ENCODE results near the gene ARHGAP30.
"Not testable (repeated sequence)": the region's sequence is repeated elsewhere in the genome, so short reads cannot be mapped to it uniquely, and the experiment has no call there.

Gene ARHGAP30

GRCh38 chr1:161069731-161070270 lies at the start of gene ARHGAP30:
ARHGAP30 (minus strand) TSS chr1:161069891; CDS start chr1:161069624, 267 bp downstream.
- DNase-seq = peak; percentile 86

GRCh38 chr1:161117759-161118581 lies 48.3 kb upstream of the ARHGAP30 start, which contains the start of the genes NIT1 and PFDN2:
NIT1 (plus strand) TSS chr1:161118105; CDS start chr1:161118177, 72 bp downstream.
PFDN2 (minus strand) TSS chr1:161118037; CDS start chr1:161118026, 11 bp downstream.
- peak; percentile 93 for DNase-seq

GRCh38 chr1:161115961-161116360 lies 46.3 kb upstream of the ARHGAP30 start:
- DNase-seq = not testable (repeated sequence)

- peak; percentile 71 for DNase-seq
These were observed 45.5 kb upstream of the ARHGAP30 start for GRCh38 chr1:161115132-161115711.

GRCh38 chr1:161114556-161114955 lies 44.9 kb upstream of the ARHGAP30 start:
- DNase-seq = no peak

- DNase-seq = no peak
These were observed 44.2 kb upstream of the ARHGAP30 start for GRCh38 chr1:161113915-161114314.

- no peak for DNase-seq
These were observed 41.8 kb upstream of the ARHGAP30 start for GRCh38 chr1:161111527-161111926.

GRCh38 chr1:161111117-161111516 lies 41.4 kb upstream of the ARHGAP30 start:
- no peak for DNase-seq

GRCh38 chr1:161106431-161106830 lies 36.7 kb upstream of the ARHGAP30 start:
- DNase-seq = no peak

- no peak for DNase-seq
These were observed 30.9 kb upstream of the ARHGAP30 start for GRCh38 chr1:161100556-161100955.

GRCh38 chr1:161099090-161099802 lies 29.6 kb upstream of the ARHGAP30 start:
- no peak for DNase-seq

- peak; percentile 85 for DNase-seq
These were observed 28.7 kb upstream of the ARHGAP30 start, which contains the start of gene KLHDC9 for GRCh38 chr1:161098210-161099068. KLHDC9 (plus strand) TSS chr1:161098361; CDS start chr1:161098536, 175 bp downstream.

GRCh38 chr1:161096530-161096929 lies 26.8 kb upstream of the ARHGAP30 start:
- DNase-seq = no peak

GRCh38 chr1:161096015-161096414 lies 26.3 kb upstream of the ARHGAP30 start:
- no peak for DNase-seq

GRCh38 chr1:161095230-161095629 lies 25.5 kb upstream of the ARHGAP30 start:
- DNase-seq = no peak

GRCh38 chr1:161094481-161094880 lies 24.8 kb upstream of the ARHGAP30 start:
- DNase-seq = no peak

- no peak for DNase-seq
These were observed 22.9 kb upstream of the ARHGAP30 start for GRCh38 chr1:161092621-161093028.

GRCh38 chr1:161091796-161092507 lies 22.3 kb upstream of the ARHGAP30 start:
- no peak for DNase-seq

- no peak for DNase-seq
These were observed 21.4 kb upstream of the ARHGAP30 start for GRCh38 chr1:161091093-161091492.

GRCh38 chr1:161090617-161091016 lies 20.9 kb upstream of the ARHGAP30 start:
- no peak for DNase-seq

- no peak for DNase-seq
These were observed 20.2 kb upstream of the ARHGAP30 start for GRCh38 chr1:161089938-161090337.
